Caco-2 (cell line): Measurements from ENCODE around the gene MAGEB17. TPM values are rescaled to one million over a fixed set of nuclear protein-coding genes. Genes with fewer than 3 reads are reported as not detected.

Source experiments
- BruUV-seq: library from RNA; stranded (reverse); fragments of 400-500 nt; replicated peaks from 2 replicates; lab custom pipeline; 2021; lab: Mats Ljungman, UMichigan
- CTCF ChIA-PET: fragments of 300-600 bp; sonication (Branson Sonifier 250); formaldehyde crosslinking; loops from one replicate; lab custom pipeline; 2022; ENCODE audit warnings: antibody characterized with exemption; lab: Charles Lee
- POLR2A ChIA-PET: fragments of 300-600 bp; sonication (Branson Sonifier 250); formaldehyde crosslinking; loops from one replicate; lab custom pipeline; 2022; ENCODE audit warnings: antibody characterized with exemption; lab: Charles Lee
- DNase-seq, 2 experiments: peaks; one replicate each; pipeline versions ENCODE4 v3.0.0 to v3.0.0-alpha.2; 2020 to 2022
- H3K27me3 ChIP-seq: replicated peaks from 2 replicates; pipeline ENCODE4 v1.6.0; 2011; ENCODE audit warnings: low read length; ENCODE audit not compliant: control insufficient read depth, insufficient read depth
- H3K36me3 ChIP-seq: 2 replicates; pipeline ENCODE4 v1.5.1; 2011; ENCODE audit warnings: low read length; ENCODE audit not compliant: control insufficient read depth, insufficient read depth
- H3K4me1 ChIP-seq: fragments of 250-450 bp; sonication (Bioruptor Pico); 2 replicates; pipeline ENCODE4 v1.5.1; 2020; ENCODE audit warnings: mild to moderate bottlenecking
- H3K4me3 ChIP-seq: 2 replicates; pipeline ENCODE4 v1.5.1; 2011; ENCODE audit warnings: low read depth, mild to moderate bottlenecking, control low read depth, low read length
- H3K9me3 ChIP-seq: fragments of 250-450 bp; sonication (Bioruptor Pico); 2 replicates; pipeline ENCODE4 v1.5.1; 2020; ENCODE audit warnings: mild to moderate bottlenecking, moderate library complexity
- H3K27ac Mint-ChIP-seq: one replicate; pipeline ENCODE4 v1.8.0; 2022; ENCODE audit warnings: mixed read lengths; ENCODE audit not compliant: unreplicated experiment
- H3K27me3 Mint-ChIP-seq: one replicate; pipeline ENCODE4 v1.8.0; 2022; ENCODE audit warnings: mixed read lengths; ENCODE audit not compliant: insufficient read depth, unreplicated experiment
- H3K36me3 Mint-ChIP-seq: one replicate; pipeline ENCODE4 v1.8.0; 2022; ENCODE audit warnings: mild to moderate bottlenecking, mixed read lengths; ENCODE audit not compliant: insufficient read depth, unreplicated experiment
- H3K4me1 Mint-ChIP-seq: one replicate; pipeline ENCODE4 v1.8.0; 2022; ENCODE audit warnings: low read depth, mixed read lengths; ENCODE audit not compliant: unreplicated experiment
- H3K4me3 Mint-ChIP-seq: one replicate; pipeline ENCODE4 v1.8.0; 2022; ENCODE audit warnings: mild to moderate bottlenecking, moderate library complexity, mixed read lengths; ENCODE audit not compliant: unreplicated experiment
- H3K9me3 Mint-ChIP-seq: one replicate; pipeline ENCODE4 v1.8.0; 2022; ENCODE audit warnings: mixed read lengths; ENCODE audit not compliant: unreplicated experiment
- CTCF ChIP-seq, 2 experiments: fragments of 200-600 bp in 1 of 2; IDR thresholded peaks; 1 replicate in 1 of 2; 2 replicates in 1 of 2; pipeline versions ENCODE4 v1.5.1 to v1.8.0; 2011 to 2022; ENCODE audit warnings: antibody characterized with exemption in 1 of 2, control low read depth in 1 of 2, inconsistent platforms in 1 of 2, low read depth in 1 of 2, low read length in 1 of 2, mild to moderate bottlenecking in 1 of 2, moderate library complexity in 1 of 2; ENCODE audit not compliant: insufficient read depth in 1 of 2, severe bottlenecking in 1 of 2, unreplicated experiment in 1 of 2
- intact Hi-C: fragments of 100-400 bp; cut with micrococcal nuclease; formaldehyde crosslinking; loops from one replicate; pipeline ENCODE4 v1.10.0; 2022; ENCODE audit not compliant: unreplicated experiment
- total RNA-seq: library from RNA; stranded (reverse); gene quantifications from 2 replicates; pipeline ENCODE4 v1.2.3, GENCODE V29; 2022

MAGEB17 gene
- total RNA-seq, 1 experiment from 2014 or later: not detected

- Mint-ChIP-seq H3K4me3 (no peak overlapping the region), H3K27me3 (no peaks in the 10 kb centered on the region), H3K36me3 (no peaks in the 10 kb centered on the region), H3K9me3 (no peaks in the 10 kb centered on the region), H3K27ac (no peak overlapping the region), H3K4me1 (peaks cover 7% of the 10 kb centered on the region)
- Histone ChIP-seq H3K4me3 (no peak overlapping the region), H3K27me3 (no peaks in the 10 kb centered on the region), H3K36me3 (no peaks in the 10 kb centered on the region), H3K9me3 (no peaks in the 10 kb centered on the region), H3K4me1 (no peaks in the 10 kb centered on the region)
- no peak for TF ChIP-seq CTCF (IDR thresholded peaks at IDR 0.05; ENCODE audit: insufficient read depth in 1 of 2, low read depth in 1 of 2, low read length in 1 of 2, severe bottlenecking in 1 of 2, unreplicated experiment in 1 of 2)
- intact Hi-C loops: no loop called here
- BruUV-seq: no TSS peak
- no peak for DNase-seq
- POLR2A ChIA-PET: no interaction called here
- CTCF ChIA-PET: no interaction called here
These were observed 32.1 kb downstream of the MAGEB17 start for GRCh38 chrX:16199343-16199742.

- H3K36me3 Mint-ChIP-seq: no peaks in the 10 kb centered on the region
- CTCF ChIA-PET: no interaction called here
- no peaks in the 10 kb centered on the region for H3K4me1 ChIP-seq
- H3K4me3 ChIP-seq: no peak overlapping the region
- H3K36me3 ChIP-seq: no peaks in the 10 kb centered on the region
- no peaks in the 10 kb centered on the region for H3K27me3 Mint-ChIP-seq
- no peak overlapping the region for H3K4me3 Mint-ChIP-seq
- no peaks in the 10 kb centered on the region for H3K27me3 ChIP-seq
- BruUV-seq: no TSS peak
- no peaks in the 10 kb centered on the region for H3K9me3 ChIP-seq
- DNase-seq: no peak
- no peaks in the 10 kb centered on the region for H3K9me3 Mint-ChIP-seq
- intact Hi-C loops: no loop called here
- POLR2A ChIA-PET: no interaction called here
- TF ChIP-seq CTCF (IDR thresholded peaks at IDR 0.05; ENCODE audit: insufficient read depth in 1 of 2, low read depth in 1 of 2, low read length in 1 of 2, severe bottlenecking in 1 of 2, unreplicated experiment in 1 of 2): no peak
- H3K4me1 Mint-ChIP-seq: no peaks in the 10 kb centered on the region
- H3K27ac Mint-ChIP-seq: no peak overlapping the region
These were observed 35.7 kb downstream of the MAGEB17 start for GRCh38 chrX:16202943-16203342.

- no peaks in the 10 kb centered on the region for H3K4me1 ChIP-seq
- no peak overlapping the region for H3K27ac Mint-ChIP-seq
- H3K36me3 ChIP-seq: no peaks in the 10 kb centered on the region
- no peaks in the 10 kb centered on the region for H3K27me3 ChIP-seq
- no peaks in the 10 kb centered on the region for H3K4me1 Mint-ChIP-seq
- TF ChIP-seq CTCF (IDR thresholded peaks at IDR 0.05; ENCODE audit: insufficient read depth in 1 of 2, low read depth in 1 of 2, low read length in 1 of 2, severe bottlenecking in 1 of 2, unreplicated experiment in 1 of 2): no peak
- ChIA-PET POLR2A (no interaction called here), CTCF (no interaction called here)
- H3K4me3 Mint-ChIP-seq: no peak overlapping the region
- no peak overlapping the region for H3K4me3 ChIP-seq
- no peaks in the 10 kb centered on the region for H3K9me3 ChIP-seq
- H3K27me3 Mint-ChIP-seq: no peaks in the 10 kb centered on the region
- BruUV-seq: no TSS peak
- DNase-seq: no peak
- H3K9me3 Mint-ChIP-seq: no peaks in the 10 kb centered on the region
- intact Hi-C loops: no loop called here
- H3K36me3 Mint-ChIP-seq: no peaks in the 10 kb centered on the region
These were observed 37.3 kb downstream of the MAGEB17 start for GRCh38 chrX:16204538-16204937.
